Effector memory CD8-positive, alpha-beta T cell (primary cell): Measurements from ENCODE around the gene FIS1.
"Not testable (repeated sequence)": the region's sequence is repeated elsewhere in the genome, so short reads cannot be mapped to it uniquely, and the experiment has no call there.

Source experiments
- ATAC-seq: fragments of 150-1000 bp; cut with Tn5 transposase; replicated peaks from 2 replicates; pipeline ENCODE4 v1.10.0; 2021; ENCODE audit warnings: mild to moderate bottlenecking, moderate library complexity
- DNase-seq, 3 experiments: peaks; one replicate each; pipeline ENCODE4 v3.0.0; 2021
- H3K27ac Mint-ChIP-seq, 2 donors: one replicate each; pipeline ENCODE4 v1.8.0; 2022; ENCODE audit warnings: mild to moderate bottlenecking in 2 of 2, mixed read lengths in 2 of 2, moderate library complexity in 2 of 2
- H3K27me3 Mint-ChIP-seq, 2 donors: one replicate each; pipeline ENCODE4 v1.8.0; 2022; ENCODE audit warnings: mixed read lengths in 2 of 2
- H3K36me3 Mint-ChIP-seq: one replicate; pipeline ENCODE4 v1.8.0; 2022; ENCODE audit warnings: mild to moderate bottlenecking, moderate library complexity, mixed read lengths; ENCODE audit not compliant: insufficient read depth
- H3K4me1 Mint-ChIP-seq, 2 donors: one replicate each; pipeline ENCODE4 v1.8.0; 2022; ENCODE audit warnings: low read depth in 2 of 2, mixed read lengths in 2 of 2
- H3K4me3 Mint-ChIP-seq, 2 donors: one replicate each; pipeline ENCODE4 v1.8.0; 2022; ENCODE audit warnings: mild to moderate bottlenecking in 2 of 2, mixed read lengths in 2 of 2, moderate library complexity in 2 of 2
- H3K9me3 Mint-ChIP-seq, 2 donors: one replicate each; pipeline ENCODE4 v1.8.0; 2022; ENCODE audit warnings: mixed read lengths in 2 of 2

The FIS1 gene

GRCh38 chr7:101200862-101201599 lies 43.9 kb downstream of the FIS1 start, which contains the start of gene MOGAT3:
Gene MOGAT3 (minus strand): TSS chr7:101201036. CDS start chr7:101200854, 182 bp downstream.
- H3K27me3 Mint-ChIP-seq: peaks cover 34 to 51% of the 10 kb centered on the region in 2 donors
- no peaks in the 10 kb centered on the region for H3K9me3 Mint-ChIP-seq
- H3K4me3 Mint-ChIP-seq: peak within 1 kb of the TSS; percentile 32 to 63
- H3K27ac Mint-ChIP-seq: no peak within 1 kb of the TSS
- DNase-seq (no peak), ATAC-seq (no peak)
- H3K4me1 Mint-ChIP-seq: peaks cover 0 to 7% of the 10 kb centered on the region in 2 donors
- H3K36me3 Mint-ChIP-seq: no peaks in the 10 kb centered on the region

DNA sequence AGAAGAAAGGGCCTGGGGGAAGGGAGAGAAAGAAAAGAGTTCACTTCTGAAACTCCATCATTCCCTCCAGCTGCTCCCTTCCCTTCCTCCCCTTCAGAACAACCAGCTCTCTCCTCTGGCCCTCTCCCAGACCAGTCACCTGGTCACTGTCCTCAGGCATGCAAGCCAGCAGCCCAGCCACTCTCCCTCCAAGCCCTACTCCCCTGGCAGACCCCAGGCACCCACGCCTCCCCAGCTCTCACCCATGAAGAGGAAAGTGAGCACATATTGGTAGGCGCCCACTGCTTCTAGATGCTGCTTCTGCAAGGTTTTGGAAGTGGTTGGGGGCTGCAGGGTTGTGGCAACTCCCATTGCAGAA lies 44.4 kb downstream of the FIS1 start:
- Mint-ChIP-seq H3K9me3 (no peaks in the 10 kb centered on the region), H3K27me3 (peaks cover 37 to 51% of the 10 kb centered on the region in 2 donors), H3K27ac (no peak overlapping the region), H3K4me3 (peak overlapping the region in 1 of 2 donors; percentile 56), H3K36me3 (no peaks in the 10 kb centered on the region), H3K4me1 (peaks cover 0 to 7% of the 10 kb centered on the region in 2 donors)
- ATAC-seq: no peak
- DNase-seq: no peak

DNA sequence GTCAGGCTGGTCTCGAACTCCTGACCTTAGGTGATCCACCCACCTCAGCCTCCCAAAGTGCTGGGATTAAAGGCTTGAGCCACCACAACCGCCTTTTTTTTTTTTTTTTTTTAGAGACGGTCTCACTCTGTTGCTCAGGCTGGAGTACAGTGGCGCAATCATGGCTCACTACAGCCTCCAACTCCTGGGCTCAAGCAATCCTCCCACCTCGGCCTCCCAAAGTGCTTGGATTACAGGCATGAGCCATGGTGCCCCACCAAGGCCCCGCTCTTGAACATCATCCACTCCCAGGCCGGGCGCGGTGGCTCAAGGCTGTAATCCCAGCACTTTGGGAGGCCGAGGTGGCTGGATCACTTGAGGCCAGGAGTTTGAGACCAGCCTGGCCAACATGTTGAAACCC lies 45.4 kb downstream of the FIS1 start:
- H3K27ac Mint-ChIP-seq, H3K9me3 Mint-ChIP-seq, H3K4me3 Mint-ChIP-seq, H3K4me1 Mint-ChIP-seq, H3K36me3 Mint-ChIP-seq, ATAC-seq, DNase-seq: not testable (repeated sequence)
- H3K27me3 Mint-ChIP-seq: peaks cover 37 to 51% of the 10 kb centered on the region in 2 donors

DNA sequence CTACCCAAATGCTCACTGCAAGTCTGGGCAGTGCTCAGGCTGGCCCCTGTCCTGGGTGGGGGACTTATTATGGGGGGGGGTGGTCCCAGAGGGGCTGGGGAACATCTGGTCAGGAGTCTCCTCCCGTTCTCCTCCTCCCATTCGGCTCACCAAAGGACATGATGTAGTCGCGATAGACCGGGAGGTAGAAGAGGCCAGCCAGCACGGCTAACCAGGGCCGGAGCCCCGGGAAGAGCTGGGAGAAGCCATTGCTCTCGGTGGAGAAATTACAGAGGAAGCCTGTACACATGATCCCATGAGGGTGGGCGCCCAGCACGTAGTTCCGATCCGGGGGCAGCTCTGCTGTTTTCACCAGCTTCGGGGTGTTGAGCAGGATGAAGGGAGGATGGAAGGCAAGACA lies 46.4 kb downstream of the FIS1 start:
- ATAC-seq (no peak), DNase-seq (no peak)
- no peaks in the 10 kb centered on the region for H3K9me3 Mint-ChIP-seq
- H3K27me3 Mint-ChIP-seq: peaks cover 37 to 51% of the 10 kb centered on the region in 2 donors
- H3K4me1 Mint-ChIP-seq: peaks cover 0 to 4% of the 10 kb centered on the region in 2 donors
- no peaks in the 10 kb centered on the region for H3K36me3 Mint-ChIP-seq
- no peak overlapping the region for H3K4me3 Mint-ChIP-seq
- no peak overlapping the region for H3K27ac Mint-ChIP-seq

GRCh38 chr7:101197991-101198390 lies 46.9 kb downstream of the FIS1 start:
- Mint-ChIP-seq H3K9me3 (no peaks in the 10 kb centered on the region), H3K27me3 (peaks cover 35 to 47% of the 10 kb centered on the region in 2 donors), H3K27ac (no peak overlapping the region), H3K4me1 (peaks cover 0 to 4% of the 10 kb centered on the region in 2 donors), H3K36me3 (no peaks in the 10 kb centered on the region), H3K4me3 (no peak overlapping the region)
- DNase-seq (no peak), ATAC-seq (no peak)

- ATAC-seq (no peak), DNase-seq (no peak)
- H3K4me1 Mint-ChIP-seq: peaks cover 5 to 7% of the 10 kb centered on the region in 2 donors
- no peaks in the 10 kb centered on the region for H3K36me3 Mint-ChIP-seq
- H3K27me3 Mint-ChIP-seq: peaks cover 18 to 26% of the 10 kb centered on the region in 2 donors
- H3K9me3 Mint-ChIP-seq: no peaks in the 10 kb centered on the region
- H3K4me3 Mint-ChIP-seq: no peak overlapping the region
- no peak overlapping the region for H3K27ac Mint-ChIP-seq
Measured at GRCh38 chr7:101195884-101196283, 49.0 kb downstream of the FIS1 start.
